Thyroid gland (tissue), 4 donors: Measurements from ENCODE around the gene TMEM260. TPM values are rescaled to one million over a fixed set of nuclear protein-coding genes. Genes with fewer than 3 reads are reported as not detected.
A peak's percentile ranks its signal among the peaks of the same experiment; 100 is the strongest.

Source experiments
- DNase-seq, 2 donors: peaks; one replicate each; pipeline ENCODE4 v3.0.0-alpha.2; 2019
- H3K27ac ChIP-seq, 3 donors: fragments of 200-600 bp; sonication (generic); 1 replicate in 2 of 3; 2 replicates in 1 of 3; pipeline ENCODE4 v1.5.1; 2016 to 2019; ENCODE audit warnings: mild to moderate bottlenecking in 1 of 3, moderate library complexity in 1 of 3
- H3K27me3 ChIP-seq: fragments of 200-600 bp; sonication (generic); one replicate; pipeline ENCODE4 v1.5.1; 2019
- H3K36me3 ChIP-seq, 2 donors: fragments of 200-600 bp; sonication (generic); one replicate each; pipeline ENCODE4 v1.5.1; 2016 to 2019
- H3K4me1 ChIP-seq, 2 donors: fragments of 200-600 bp; sonication (generic); one replicate each; pipeline ENCODE4 v1.5.1; 2017 to 2019
- H3K4me3 ChIP-seq, 3 donors: fragments of 200-600 bp; sonication (generic); replicated peaks in 1 of 3; 1 replicate in 2 of 3; 2 replicates in 1 of 3; pipeline ENCODE4 v1.5.1; 2016; ENCODE audit warnings: mild to moderate bottlenecking in 1 of 3
- H3K9me3 ChIP-seq: fragments of 200-600 bp; sonication (generic); one replicate; pipeline ENCODE4 v1.5.1; 2017
- POLR2A ChIP-seq, 2 donors: fragments of 450-650 bp; IDR thresholded peaks; one replicate each; pipeline ENCODE4 v1.6.1; 2017; ENCODE audit warnings: antibody characterized with exemption in 2 of 2, mild to moderate bottlenecking in 2 of 2, moderate library complexity in 1 of 2
- WGBS, 2 donors: methylation state at CpG; one replicate each; pipeline ENCODE4 v1.1.5; 2017; 5-methylcytosine and 5-hydroxymethylcytosine counted together
- intact Hi-C: fragments of 100-400 bp; cut with DNase I; formaldehyde crosslinking; loops from one replicate; pipeline ENCODE4 v1.15.1; 2023
- total RNA-seq, 4 donors: library from RNA; depleted of rRNA; stranded (reverse); fragments of >200 nt; gene quantifications; one replicate each; pipeline ENCODE4 v1.2.3, GENCODE V29; 2016
- TF ChIP-seq, protein P1 (sequence below), 6 experiments: fragments of 200-600 bp in 3 of 6; fragments of 450-650 bp in 3 of 6; sonication (generic) in 3 of 6; IDR thresholded peaks; one replicate each; pipeline ENCODE4 v1.5.1; 2016 to 2019; ENCODE audit warnings: antibody characterized with exemption in 6 of 6, mild to moderate bottlenecking in 2 of 6, inconsistent platforms in 1 of 6, moderate library complexity in 1 of 6

The TMEM260 gene
- total RNA-seq, 4 donors from 2014 or later: 26.3 to 43.8 (median 39.4) TPM

DNA sequence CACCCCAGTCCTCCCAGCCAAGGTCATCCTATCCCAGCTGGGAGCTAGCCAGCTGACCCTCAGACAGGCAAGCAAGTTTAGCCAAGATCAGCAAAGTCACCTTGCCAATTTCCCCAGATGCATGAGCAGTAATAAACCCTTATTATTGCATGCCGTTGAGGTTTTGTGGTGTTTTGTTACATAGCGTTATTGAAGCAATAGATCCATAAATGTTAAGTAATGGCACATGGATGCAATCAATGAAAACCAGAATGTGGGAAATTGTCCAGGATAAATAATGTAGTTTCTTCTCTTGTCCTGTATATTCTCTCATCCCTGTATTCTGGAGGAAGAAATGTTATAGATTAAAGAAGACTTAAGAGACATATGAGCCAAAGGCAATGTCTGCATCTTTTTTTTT lies 18.0 kb upstream of the TMEM260 start:
- no peaks in the 10 kb centered on the region for H3K9me3 ChIP-seq
- no peaks in the 10 kb centered on the region for H3K36me3 ChIP-seq
- H3K27ac ChIP-seq: no peak overlapping the region
- H3K4me3 ChIP-seq: no peak overlapping the region
- WGBS, 2 donors: 41 to 44% methylated on average over 2 of the region's 2 CpGs
- no peak for DNase-seq
- H3K4me1 ChIP-seq: no peaks in the 10 kb centered on the region
- intact Hi-C loops: no loop called here
- no peak for TF ChIP-seq POLR2A (IDR thresholded peaks at IDR 0.05)
- TF ChIP-seq, protein P1, sequence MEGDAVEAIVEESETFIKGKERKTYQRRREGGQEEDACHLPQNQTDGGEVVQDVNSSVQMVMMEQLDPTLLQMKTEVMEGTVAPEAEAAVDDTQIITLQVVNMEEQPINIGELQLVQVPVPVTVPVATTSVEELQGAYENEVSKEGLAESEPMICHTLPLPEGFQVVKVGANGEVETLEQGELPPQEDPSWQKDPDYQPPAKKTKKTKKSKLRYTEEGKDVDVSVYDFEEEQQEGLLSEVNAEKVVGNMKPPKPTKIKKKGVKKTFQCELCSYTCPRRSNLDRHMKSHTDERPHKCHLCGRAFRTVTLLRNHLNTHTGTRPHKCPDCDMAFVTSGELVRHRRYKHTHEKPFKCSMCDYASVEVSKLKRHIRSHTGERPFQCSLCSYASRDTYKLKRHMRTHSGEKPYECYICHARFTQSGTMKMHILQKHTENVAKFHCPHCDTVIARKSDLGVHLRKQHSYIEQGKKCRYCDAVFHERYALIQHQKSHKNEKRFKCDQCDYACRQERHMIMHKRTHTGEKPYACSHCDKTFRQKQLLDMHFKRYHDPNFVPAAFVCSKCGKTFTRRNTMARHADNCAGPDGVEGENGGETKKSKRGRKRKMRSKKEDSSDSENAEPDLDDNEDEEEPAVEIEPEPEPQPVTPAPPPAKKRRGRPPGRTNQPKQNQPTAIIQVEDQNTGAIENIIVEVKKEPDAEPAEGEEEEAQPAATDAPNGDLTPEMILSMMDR (IDR thresholded peaks at IDR 0.05): no peak
- no peaks in the 10 kb centered on the region for H3K27me3 ChIP-seq

DNA sequence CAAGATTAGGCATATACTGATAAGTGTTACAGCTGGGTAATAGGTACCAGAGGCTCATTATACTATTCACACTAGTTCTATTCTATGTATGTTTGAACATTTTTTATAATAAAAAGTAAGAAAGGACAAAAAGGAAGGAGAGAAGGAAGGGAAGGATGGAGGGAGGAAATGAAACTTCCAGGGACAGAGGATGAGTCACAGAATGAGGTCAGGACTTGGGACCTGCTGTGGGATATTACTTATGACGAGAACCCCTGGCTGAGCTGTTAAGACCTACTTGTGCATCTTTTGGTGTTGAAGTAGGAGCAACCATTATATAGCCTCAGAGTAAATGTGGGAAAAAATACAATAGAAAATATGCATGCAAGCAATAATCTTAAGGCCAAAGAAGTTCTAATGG lies 16.7 kb upstream of the TMEM260 start:
- WGBS, 2 donors: 64 to 85% methylated on average over 1 of the region's 1 CpG
- TF ChIP-seq, protein P1 (IDR thresholded peaks at IDR 0.05): no peak
- no peak for TF ChIP-seq POLR2A (IDR thresholded peaks at IDR 0.05)
- H3K4me1 ChIP-seq: no peaks in the 10 kb centered on the region
- H3K36me3 ChIP-seq: no peaks in the 10 kb centered on the region
- intact Hi-C loops: no loop called here
- no peak overlapping the region for H3K27ac ChIP-seq
- no peaks in the 10 kb centered on the region for H3K27me3 ChIP-seq
- H3K4me3 ChIP-seq: no peak overlapping the region
- H3K9me3 ChIP-seq: no peaks in the 10 kb centered on the region
- no peak for DNase-seq

DNA sequence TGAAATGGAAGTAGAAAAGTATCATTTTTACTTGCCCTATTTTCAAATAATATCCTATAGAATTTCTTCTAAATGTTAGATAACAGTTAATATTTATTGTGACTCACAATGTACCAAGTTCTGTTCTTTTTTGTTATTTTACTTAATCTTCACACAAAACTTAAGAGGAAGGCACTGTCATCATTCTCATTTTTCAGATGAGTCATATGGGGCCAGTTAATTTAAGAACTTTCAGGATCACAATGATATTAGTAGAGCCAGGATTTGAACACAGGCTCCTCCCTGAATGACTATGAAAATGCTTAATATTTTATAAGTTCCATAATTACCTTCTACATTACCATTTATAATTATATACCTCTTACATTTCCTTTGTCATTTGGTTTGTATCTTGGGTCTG lies 10.4 kb upstream of the TMEM260 start:
- H3K9me3 ChIP-seq: no peaks in the 10 kb centered on the region
- DNase-seq: no peak
- intact Hi-C loops: no loop called here
- no peak for TF ChIP-seq POLR2A (IDR thresholded peaks at IDR 0.05)
- TF ChIP-seq, protein P1 (IDR thresholded peaks at IDR 0.05): no peak
- no peak overlapping the region for H3K4me3 ChIP-seq
- H3K27ac ChIP-seq: no peak overlapping the region
- H3K27me3 ChIP-seq: no peaks in the 10 kb centered on the region
- H3K36me3 ChIP-seq: no peaks in the 10 kb centered on the region
- no peaks in the 10 kb centered on the region for H3K4me1 ChIP-seq

DNA sequence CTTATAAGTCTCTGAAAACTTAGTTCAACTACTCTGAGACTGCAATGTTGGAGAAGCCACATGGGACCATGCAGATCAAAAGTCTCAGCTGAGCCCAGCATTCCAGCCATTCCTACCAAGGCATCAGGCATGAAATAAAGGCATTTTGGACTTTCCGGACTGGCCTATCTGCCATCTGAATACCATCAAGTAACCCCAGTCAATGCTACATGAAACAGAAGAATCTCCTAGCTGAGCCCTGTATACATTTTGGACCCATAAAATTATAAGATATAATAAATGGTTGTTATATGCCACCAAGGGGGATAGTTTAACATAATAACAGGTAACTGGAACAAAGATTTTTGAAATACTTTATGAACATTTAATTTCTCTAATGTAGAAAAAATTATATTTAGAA lies 9.3 kb upstream of the TMEM260 start:
- Histone ChIP-seq H3K9me3 (no peaks in the 10 kb centered on the region), H3K27ac (no peak overlapping the region), H3K4me1 (no peaks in the 10 kb centered on the region), H3K4me3 (no peak overlapping the region), H3K27me3 (no peaks in the 10 kb centered on the region), H3K36me3 (no peaks in the 10 kb centered on the region)
- intact Hi-C loops: no loop called here
- DNase-seq: no peak
- 87 to 94% methylated on average over 1 of the region's 1 CpG for WGBS, 2 donors
- TF ChIP-seq, protein P1 (IDR thresholded peaks at IDR 0.05): no peak
- no peak for TF ChIP-seq POLR2A (IDR thresholded peaks at IDR 0.05)

DNA sequence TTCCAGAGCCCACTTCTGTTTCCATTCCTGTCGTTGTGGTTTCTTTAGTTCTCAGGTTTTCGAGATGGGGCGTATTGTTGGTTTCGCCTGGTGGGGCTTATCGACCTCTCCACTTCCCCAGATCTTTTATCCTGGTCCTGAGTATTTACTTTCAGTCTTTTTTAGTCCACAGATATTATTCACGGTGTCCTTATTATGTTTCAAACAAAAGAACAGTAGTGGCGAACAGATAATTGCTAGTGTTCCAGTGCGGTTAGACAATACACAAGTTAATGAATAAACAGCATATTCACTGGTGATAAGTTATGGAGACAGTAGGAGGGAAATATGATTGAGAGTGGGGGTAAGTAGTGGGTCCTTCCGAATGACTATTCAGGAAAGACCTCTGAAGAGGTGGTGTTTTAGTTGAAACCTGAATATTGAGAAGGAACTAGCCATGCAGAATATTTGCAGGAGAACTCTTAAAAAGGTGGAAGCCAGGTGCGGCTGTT lies 668 bp downstream of the TMEM260 start:
- no peaks in the 10 kb centered on the region for H3K9me3 ChIP-seq
- DNase-seq: no peak
- H3K36me3 ChIP-seq: no peaks in the 10 kb centered on the region
- intact Hi-C loops: no loop called here
- WGBS, 2 donors: 3 to 4% methylated on average over 10 of the region's 10 CpGs
- peaks cover 14 to 20% of the 10 kb centered on the region in 2 donors for H3K4me1 ChIP-seq
- H3K4me3 ChIP-seq: peak overlapping the region; percentile 75 to 97 (median 83)
- peak overlapping the region in 1 of 3 donors; percentile 83 for H3K27ac ChIP-seq
- H3K27me3 ChIP-seq: no peaks in the 10 kb centered on the region
- no peak for TF ChIP-seq POLR2A (IDR thresholded peaks at IDR 0.05)
- TF ChIP-seq, protein P1 (IDR thresholded peaks at IDR 0.05): no peak
